H1 (cell line): ENCODE results near the gene CFAP74. TPM values are rescaled to one million over a fixed set of nuclear protein-coding genes. Genes with fewer than 3 reads are reported as not detected.

Source experiments
- ASH2L ChIP-seq: fragments of 200-600, 300-600 bp; sonication (generic); IDR thresholded peaks from one replicate; pipeline ENCODE4 v1.7.1; 2017; ENCODE audit warnings: low read length
- FOSL1 ChIP-seq: IDR thresholded peaks from 2 replicates; pipeline ENCODE4 v1.6.1; 2011; ENCODE audit warnings: mild to moderate bottlenecking, low read depth, low read length, moderate library complexity; ENCODE audit not compliant: insufficient read depth
- RAD21 ChIP-seq, 2 experiments: IDR thresholded peaks in 1 of 2; conservative IDR thresholded peaks in 1 of 2; 2 replicates each; pipeline ENCODE4 v1.6.1; 2011; ENCODE audit warnings: low read depth in 2 of 2, low read length in 2 of 2, improper control_type of control experiment in 1 of 2, inconsistent platforms in 1 of 2, mild to moderate bottlenecking in 1 of 2, moderate library complexity in 1 of 2
- RNF2 ChIP-seq: fragments of 200-900, 300-1000 bp; sonication (generic); IDR thresholded peaks from 2 replicates; pipeline ENCODE4 v1.7.1; 2016; ENCODE audit warnings: borderline replicate concordance, low read depth, mild to moderate bottlenecking, antibody characterized with exemption, low read length; ENCODE audit not compliant: poor library complexity, severe bottlenecking; ENCODE audit errors: missing control alignments
- SIX5 ChIP-seq: IDR thresholded peaks from 2 replicates; pipeline ENCODE4 v1.6.1; 2011; ENCODE audit warnings: mild to moderate bottlenecking, low read depth, low read length
- polyA plus RNA-seq, 7 experiments: library from polyadenylated mRNA; depleted of rRNA in 3 of 7; stranded (reverse) in 5 of 7; unstranded in 2 of 7; fragments of >200 nt in 5 of 7; fragments of 200-250 nt in 2 of 7; gene quantifications; 1 replicate in 5 of 7; 2 replicates in 1 of 7; 4 replicates in 1 of 7; pipeline versions ENCODE4 v1.2.1 to v1.2.3, GENCODE V29; 2011 to 2013; ENCODE audit warnings: missing spikeins in 2 of 7, mixed read lengths in 2 of 7
- total RNA-seq: library from RNA; stranded (reverse); fragmentation: NEBNext Ultra II Directional; extraction: Animal tissue kit (Norgen Biotek cat#: 25700); gene quantifications from 2 replicates; pipeline ENCODE4 v1.2.1, GENCODE V29; 2021

Gene CFAP74
- total and polyA plus RNA-seq, 2 of the 8 experiments (the other 6 are each of a cell fraction or from before 2014, with no cell fraction given), result 0.09 to 0.20 TPM

DNA sequence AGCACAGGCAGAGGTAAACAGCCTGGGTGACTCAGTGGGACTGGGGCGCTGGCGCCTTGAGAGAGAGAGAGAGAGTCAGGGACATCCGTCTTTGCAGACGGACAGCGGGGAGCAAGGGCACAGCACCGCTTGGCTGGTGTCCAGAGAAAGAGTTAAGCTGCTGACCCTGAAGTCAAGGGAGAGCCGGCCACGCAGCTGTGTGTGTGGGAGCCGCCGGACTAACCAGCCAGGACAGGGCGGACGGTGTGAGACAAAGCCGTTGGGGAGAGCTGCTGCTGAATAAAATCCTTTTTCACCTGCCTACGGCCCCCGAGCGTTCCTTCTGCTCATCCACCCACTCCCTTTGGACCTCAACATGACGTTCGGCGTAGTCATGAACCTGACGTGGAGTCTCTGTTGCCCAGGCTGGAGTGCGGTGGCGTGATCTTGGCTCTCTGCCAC is 14.5 kb downstream of the CFAP74 start (continued):
- TF ChIP-seq RNF2, result no peak
- no peak for TF ChIP-seq SIX5
- no peak for TF ChIP-seq RAD21 (IDR thresholded peaks at IDR 0.05 in 1 of 2, conservative IDR thresholded peaks at IDR 0.05 in 1 of 2; ENCODE audit: low read depth in 2 of 2, low read length in 2 of 2)
- TF ChIP-seq FOSL1, result no peak
- TF ChIP-seq ASH2L, result no peak
